Right atrium auricular region (tissue), 2 donors: ENCODE measurements around the gene TIAM1. TPM values are rescaled to one million over a fixed set of nuclear protein-coding genes. Genes with fewer than 3 reads are reported as not detected.

Source experiments
- DNase-seq: peaks from one replicate; pipeline ENCODE4 v3.0.0-alpha.2; 2019; ENCODE audit warnings: low spot score
- H3K27ac ChIP-seq, 2 donors: fragments of 200-600 bp; sonication (generic); 1 replicate in 1 of 2; 2 replicates in 1 of 2; pipeline ENCODE4 v1.5.1; 2016 to 2019
- H3K27me3 ChIP-seq, 2 donors: fragments of 200-600 bp; sonication (generic); one replicate each; pipeline versions ENCODE4 v1.5.1 to v1.6.0; 2017 to 2019
- H3K36me3 ChIP-seq: fragments of 200-600 bp; sonication (generic); one replicate; pipeline ENCODE4 v1.5.1; 2016
- H3K4me1 ChIP-seq, 2 donors: fragments of 200-600 bp; sonication (generic); one replicate each; pipeline versions ENCODE4 v1.5.1 to v1.6.0; 2017 to 2019
- H3K4me3 ChIP-seq, 2 donors: fragments of 200-600 bp; sonication (generic); 1 replicate in 1 of 2; 2 replicates in 1 of 2; pipeline ENCODE4 v1.5.1; 2017 to 2019; ENCODE audit warnings: mild to moderate bottlenecking in 1 of 2, moderate library complexity in 1 of 2
- H3K9me3 ChIP-seq, 2 donors: fragments of 200-600 bp; sonication (generic); one replicate each; pipeline ENCODE4 v1.5.1; 2019
- CTCF ChIP-seq, 2 donors: fragments of 200-600 bp; sonication (generic); IDR thresholded peaks; one replicate each; pipeline ENCODE4 v1.5.1; 2019; ENCODE audit warnings: antibody characterized with exemption in 2 of 2
- total RNA-seq, 2 donors: library from RNA; depleted of rRNA; stranded (reverse); fragments of >200 nt; gene quantifications; one replicate each; pipeline ENCODE4 v1.1.0, GENCODE V29; 2016

TIAM1 gene
- total RNA-seq, 2 donors from 2014 or later = 2.5 to 4.1 TPM

- Histone ChIP-seq H3K36me3 (no peaks in the 10 kb centered on the region), H3K9me3 (no peaks in the 10 kb centered on the region), H3K4me1 (no peaks in the 10 kb centered on the region), H3K4me3 (no peak overlapping the region), H3K27ac (no peak overlapping the region), H3K27me3 (no peaks in the 10 kb centered on the region)
- DNase-seq = no peak
- no peak for TF ChIP-seq CTCF (IDR thresholded peaks at IDR 0.05)
These were observed 207.2 kb downstream of the TIAM1 start for GRCh38 chr21:31136891-31137290.

GRCh38 chr21:31135531-31136184, 208.4 kb downstream of the TIAM1 start:
- Histone ChIP-seq H3K36me3 (no peaks in the 10 kb centered on the region), H3K4me1 (no peaks in the 10 kb centered on the region), H3K9me3 (no peaks in the 10 kb centered on the region), H3K4me3 (no peak overlapping the region), H3K27me3 (no peaks in the 10 kb centered on the region), H3K27ac (no peak overlapping the region)
- no peak for TF ChIP-seq CTCF (IDR thresholded peaks at IDR 0.05)
- no peak for DNase-seq

GRCh38 chr21:31133243-31133830, 210.7 kb downstream of the TIAM1 start:
- Histone ChIP-seq H3K27me3 (no peaks in the 10 kb centered on the region), H3K36me3 (no peaks in the 10 kb centered on the region), H3K4me3 (no peak overlapping the region), H3K9me3 (no peaks in the 10 kb centered on the region), H3K27ac (no peak overlapping the region), H3K4me1 (no peaks in the 10 kb centered on the region)
- DNase-seq = no peak
- TF ChIP-seq CTCF (IDR thresholded peaks at IDR 0.05) = no peak

GRCh38 chr21:31132574-31133242, 211.4 kb downstream of the TIAM1 start:
- Histone ChIP-seq H3K4me3 (no peak overlapping the region), H3K27me3 (no peaks in the 10 kb centered on the region), H3K36me3 (no peaks in the 10 kb centered on the region), H3K27ac (no peak overlapping the region), H3K9me3 (no peaks in the 10 kb centered on the region), H3K4me1 (no peaks in the 10 kb centered on the region)
- TF ChIP-seq CTCF (IDR thresholded peaks at IDR 0.05) = no peak
- no peak for DNase-seq

DNA sequence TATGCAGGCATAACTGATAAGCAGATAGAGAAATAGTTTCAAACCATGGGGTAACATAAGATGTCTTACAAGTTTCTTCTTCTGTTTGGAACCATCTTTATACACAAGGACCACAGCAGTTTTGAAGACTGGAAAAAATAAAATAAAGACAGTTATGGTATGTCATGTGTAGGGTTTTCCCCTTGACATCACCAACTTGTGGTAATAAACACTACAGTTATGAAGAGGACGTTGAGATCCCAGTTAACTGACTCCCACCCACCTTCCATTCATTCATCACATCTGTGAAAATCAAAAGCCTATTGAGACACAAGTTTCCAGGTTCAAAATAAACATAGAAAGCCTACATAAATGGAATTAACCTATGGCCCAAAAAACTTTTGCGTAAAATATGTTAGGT, 213.2 kb downstream of the TIAM1 start:
- no peak for DNase-seq
- Histone ChIP-seq H3K4me3 (no peak overlapping the region), H3K27ac (no peak overlapping the region), H3K27me3 (no peaks in the 10 kb centered on the region), H3K4me1 (no peaks in the 10 kb centered on the region), H3K9me3 (no peaks in the 10 kb centered on the region), H3K36me3 (no peaks in the 10 kb centered on the region)
- no peak for TF ChIP-seq CTCF (IDR thresholded peaks at IDR 0.05)
